Heart left ventricle (tissue), 16 donors: ENCODE measurements around the gene NCAPD3. TPM values are rescaled to one million over a fixed set of nuclear protein-coding genes. Genes with fewer than 3 reads are reported as not detected.
"Not testable (repeated sequence)": the region's sequence is repeated elsewhere in the genome, so short reads cannot be mapped to it uniquely, and the experiment has no call there.

Experiments used
- ATAC-seq, 4 donors: fragments of 200-7000 bp; cut with Tn5 transposase; one replicate each; pipeline ENCODE4 v1.9.1; 2020 to 2022; ENCODE audit warnings: moderate library complexity in 4 of 4, mild to moderate bottlenecking in 3 of 4, moderate number of reproducible peaks in 1 of 4
- DNase-seq, 5 donors: peaks; one replicate each; pipeline ENCODE4 v3.0.0-alpha.2; 2020
- H3K27ac ChIP-seq, 12 donors: fragments of 200-600 bp; sonication (generic) in 4 of 12; one replicate each; pipeline versions ENCODE4 v1.5.0 to v1.8.0; 2016 to 2022; ENCODE audit warnings: mild to moderate bottlenecking in 2 of 12
- H3K27me3 ChIP-seq, 9 donors: fragments of 200-600 bp; sonication (generic) in 2 of 9; one replicate each; pipeline versions ENCODE4 v1.5.1 to v1.8.0; 2016 to 2022; ENCODE audit warnings: mild to moderate bottlenecking in 3 of 9
- H3K36me3 ChIP-seq, 9 donors: fragments of 200-600 bp; sonication (generic) in 2 of 9; one replicate each; pipeline versions ENCODE4 v1.5.0 to v1.8.0; 2018 to 2022; ENCODE audit warnings: mild to moderate bottlenecking in 2 of 9
- H3K4me1 ChIP-seq, 12 donors: fragments of 200-600 bp; sonication (generic) in 4 of 12; one replicate each; pipeline versions ENCODE4 v1.5.0 to v1.8.0; 2016 to 2022; ENCODE audit warnings: mild to moderate bottlenecking in 3 of 12
- H3K4me3 ChIP-seq, 12 donors: fragments of 200-600 bp; sonication (generic) in 4 of 12; one replicate each; pipeline versions ENCODE4 v1.5.0 to v1.8.0; 2017 to 2022; ENCODE audit warnings: mild to moderate bottlenecking in 9 of 12, moderate library complexity in 4 of 12
- H3K9me3 ChIP-seq, 12 donors: fragments of 200-600 bp; sonication (generic) in 4 of 12; one replicate each; pipeline versions ENCODE4 v1.5.0 to v1.8.0; 2016 to 2022; ENCODE audit warnings: mild to moderate bottlenecking in 1 of 12
- POLR2A ChIP-seq, 2 donors: fragments of 450-650 bp; IDR thresholded peaks; one replicate each; pipeline ENCODE4 v1.6.1; 2017; ENCODE audit warnings: antibody characterized with exemption in 2 of 2, mild to moderate bottlenecking in 2 of 2, moderate library complexity in 2 of 2
- WGBS, 4 donors: extraction: QIAGEN DNeasy Blood & Tissue Kit in 2 of 4; methylation state at CpG; one replicate each; pipeline versions ENCODE4 v1.1.5 to v1.1.7; 2013 to 2018; 5-methylcytosine and 5-hydroxymethylcytosine counted together
- intact Hi-C, 10 donors: fragments of 100-400 bp; cut with DNase I; formaldehyde crosslinking; loops; one replicate each; pipeline versions ENCODE4 v1.11.1 to v1.14.2; 2022
- polyA plus RNA-seq, 2 donors: library from polyadenylated mRNA; stranded (reverse); fragments of 200-250 nt; gene quantifications; one replicate each; pipeline ENCODE4 v1.2.3, GENCODE V29; 2013
- total RNA-seq, 9 donors: library from RNA; depleted of rRNA in 2 of 9; stranded (reverse); fragments of >200 nt in 2 of 9; fragmentation: NEBNext Ultra II Directional in 3 of 9; extraction: Animal tissue kit (Norgen Biotek cat#: 25700) in 3 of 9; gene quantifications; one replicate each; pipeline versions ENCODE4 v1.1.0 to v1.2.4, GENCODE V29; 2016 to 2023
- TF ChIP-seq, protein P1 (sequence below), 12 donors: fragments of 200-600 bp; sonication (generic) in 4 of 12; IDR thresholded peaks; one replicate each; pipeline versions ENCODE4 v1.5.0 to v1.8.0; 2018 to 2022; ENCODE audit warnings: antibody characterized with exemption in 12 of 12, mild to moderate bottlenecking in 5 of 12
- donor health status: ischemic (EF 13 %, LVEDD 7.1; RV severe dilation, severe dysfunction).
- donor health status: healthy with polysubstance abuse.
- donor health status: DM: no; HTN: yes; CAD: no.
- donor health status: DM: no; HTN: no; CAD: no.
- donor health status: ischemic (EF 25% LVEDD 6.9; RV normal size, moderate dysfunction).
- donor health status: ischemic (EF 25% LVEDD 5.7; RV mildly dilated, moderate dysfunction).
- donor health status: healthy.
- donor health status: DM: yes; HTN: yes; CAD: no.
- donor health status: ischemic (EF 35%, LVEDD 5.7; RV mildly dilated, moderate dysfunction).
- donor health status: nonischemic (EF 11% LVEDD 7.7; RV severe dilation, severe dysfunction).
- donor health status: DM: yes; HTN: yes; CAD: no.
- donor health status: PGD.
- donor health status: ischemic (EF 29% LVEDD 5.4; RV normal size, mild dysfunction).
- donor health status: nonischemic (EF 23%, LVEDD 6.1; RV moderate dilation, normal function).

Gene NCAPD3
- total and polyA plus RNA-seq, 11 donors: 4.7 to 18.8 (median 10.8) TPM

DNA sequence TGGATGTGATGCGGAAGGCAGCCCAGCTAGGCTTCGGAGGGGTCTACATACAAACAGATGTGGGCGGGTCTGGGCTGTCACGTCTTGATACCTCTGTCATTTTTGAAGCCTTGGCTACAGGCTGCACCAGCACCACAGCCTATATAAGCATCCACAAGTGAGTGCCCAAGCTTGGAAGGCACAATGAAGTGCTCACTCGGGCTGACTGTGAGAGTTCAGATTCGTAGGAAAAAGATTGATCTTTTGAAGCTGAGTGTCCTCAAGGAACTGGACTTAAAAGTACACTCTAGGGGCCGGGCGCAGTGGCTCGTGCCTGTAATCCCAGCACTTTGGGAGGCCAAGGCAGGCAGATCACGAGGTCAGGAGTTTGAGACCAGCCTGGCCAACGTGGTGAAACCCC is 33.3 kb upstream of the NCAPD3 start:
- H3K27me3 ChIP-seq: no peaks in the 10 kb centered on the region
- no peaks in the 10 kb centered on the region for H3K9me3 ChIP-seq
- no peak overlapping the region for H3K27ac ChIP-seq
- TF ChIP-seq, protein P1, sequence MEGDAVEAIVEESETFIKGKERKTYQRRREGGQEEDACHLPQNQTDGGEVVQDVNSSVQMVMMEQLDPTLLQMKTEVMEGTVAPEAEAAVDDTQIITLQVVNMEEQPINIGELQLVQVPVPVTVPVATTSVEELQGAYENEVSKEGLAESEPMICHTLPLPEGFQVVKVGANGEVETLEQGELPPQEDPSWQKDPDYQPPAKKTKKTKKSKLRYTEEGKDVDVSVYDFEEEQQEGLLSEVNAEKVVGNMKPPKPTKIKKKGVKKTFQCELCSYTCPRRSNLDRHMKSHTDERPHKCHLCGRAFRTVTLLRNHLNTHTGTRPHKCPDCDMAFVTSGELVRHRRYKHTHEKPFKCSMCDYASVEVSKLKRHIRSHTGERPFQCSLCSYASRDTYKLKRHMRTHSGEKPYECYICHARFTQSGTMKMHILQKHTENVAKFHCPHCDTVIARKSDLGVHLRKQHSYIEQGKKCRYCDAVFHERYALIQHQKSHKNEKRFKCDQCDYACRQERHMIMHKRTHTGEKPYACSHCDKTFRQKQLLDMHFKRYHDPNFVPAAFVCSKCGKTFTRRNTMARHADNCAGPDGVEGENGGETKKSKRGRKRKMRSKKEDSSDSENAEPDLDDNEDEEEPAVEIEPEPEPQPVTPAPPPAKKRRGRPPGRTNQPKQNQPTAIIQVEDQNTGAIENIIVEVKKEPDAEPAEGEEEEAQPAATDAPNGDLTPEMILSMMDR (IDR thresholded peaks at IDR 0.05): no peak
- no peak for TF ChIP-seq POLR2A (IDR thresholded peaks at IDR 0.05)
- intact Hi-C loops: no loop called here
- no peak overlapping the region for H3K4me3 ChIP-seq
- peaks cover 0 to 56% (median 50%) of the 10 kb centered on the region in 9 donors for H3K36me3 ChIP-seq
- DNase-seq (no peak), ATAC-seq (no peak)
- H3K4me1 ChIP-seq: peaks cover 4 to 23% (median 14%) of the 10 kb centered on the region in 12 donors
- 92 to 97% (median 95%) methylated on average over 11 of the region's 11 CpGs for WGBS, 4 donors

DNA sequence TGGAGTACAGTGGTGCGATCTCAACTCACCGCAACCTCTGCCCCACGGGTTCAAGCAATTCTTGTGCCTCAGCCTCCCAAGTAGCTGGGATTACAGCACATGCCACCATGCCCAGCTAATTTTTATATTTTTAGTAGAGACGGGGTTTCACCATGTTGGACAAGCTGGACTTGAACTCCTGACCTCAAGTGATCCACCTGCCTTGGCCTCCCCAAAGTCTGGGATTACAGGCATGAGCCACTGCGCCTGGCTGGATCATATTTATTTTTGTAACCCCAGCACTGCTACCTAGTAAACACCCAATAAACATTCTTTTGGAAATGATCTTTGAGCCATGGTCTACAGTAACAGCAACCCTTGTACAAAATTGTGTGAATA is 31.4 kb upstream of the NCAPD3 start:
- 92 to 97% (median 96%) methylated on average over 5 of the region's 5 CpGs for WGBS, 4 donors
- Histone ChIP-seq H3K4me1 (peaks cover 4 to 31% (median 21%) of the 10 kb centered on the region in 12 donors), H3K36me3 (peaks cover 0 to 48% (median 41%) of the 10 kb centered on the region in 9 donors)
- ATAC-seq, H3K4me3 ChIP-seq, DNase-seq, H3K27me3 ChIP-seq, H3K27ac ChIP-seq, intact Hi-C loops, H3K9me3 ChIP-seq: not testable (repeated sequence)

DNA sequence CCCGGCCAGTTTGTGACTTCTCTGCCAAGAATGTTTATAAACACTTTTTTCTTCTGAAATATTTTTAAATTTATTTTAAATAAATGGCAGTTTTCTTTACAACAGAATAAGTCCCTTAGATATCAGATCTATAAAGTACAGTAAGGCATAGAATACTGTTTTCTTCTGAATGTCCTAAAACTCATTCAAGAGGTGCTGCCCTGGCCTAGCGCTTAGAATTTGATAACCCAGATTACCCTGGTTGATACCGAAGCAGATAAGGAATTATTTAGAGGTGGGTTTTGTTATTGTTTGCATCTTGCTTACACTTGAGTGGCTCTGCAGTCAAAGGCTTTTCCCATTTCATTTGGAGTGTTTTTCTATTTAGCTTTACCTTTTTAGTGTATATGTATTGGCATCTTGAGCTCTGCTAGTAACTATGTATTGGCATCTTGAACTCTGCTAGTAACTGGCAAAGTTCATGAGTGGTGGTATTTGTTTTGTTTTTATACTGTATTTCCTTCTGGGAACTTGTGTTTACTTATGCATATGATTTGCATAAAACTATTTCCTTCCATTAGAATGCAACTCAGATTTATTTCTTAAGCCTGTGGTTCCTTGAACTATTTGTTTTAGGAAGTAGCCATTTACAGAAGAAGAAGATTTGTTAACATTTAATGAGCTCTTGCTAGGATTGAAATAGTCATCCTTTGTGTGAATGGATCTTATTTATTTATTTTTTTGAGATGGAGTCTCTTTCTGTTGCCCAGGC is 30.8 kb upstream of the NCAPD3 start:
- H3K27ac ChIP-seq: no peak overlapping the region
- H3K27me3 ChIP-seq: no peaks in the 10 kb centered on the region
- H3K9me3 ChIP-seq: no peaks in the 10 kb centered on the region
- TF ChIP-seq, protein P1 (IDR thresholded peaks at IDR 0.05): no peak
- TF ChIP-seq POLR2A (IDR thresholded peaks at IDR 0.05): no peak
- WGBS, 4 donors: 61 to 68% (median 65%) methylated on average over 3 of the region's 3 CpGs
- no peak for DNase-seq
- peak overlapping the region in 11 of 12 donors; percentile 78 to 97 (median 89) for H3K4me3 ChIP-seq
- H3K36me3 ChIP-seq: peaks cover 0 to 48% (median 41%) of the 10 kb centered on the region in 9 donors
- peaks cover 4 to 33% (median 21%) of the 10 kb centered on the region in 12 donors for H3K4me1 ChIP-seq
- no peak for ATAC-seq
- intact Hi-C loops: no loop called here

DNA sequence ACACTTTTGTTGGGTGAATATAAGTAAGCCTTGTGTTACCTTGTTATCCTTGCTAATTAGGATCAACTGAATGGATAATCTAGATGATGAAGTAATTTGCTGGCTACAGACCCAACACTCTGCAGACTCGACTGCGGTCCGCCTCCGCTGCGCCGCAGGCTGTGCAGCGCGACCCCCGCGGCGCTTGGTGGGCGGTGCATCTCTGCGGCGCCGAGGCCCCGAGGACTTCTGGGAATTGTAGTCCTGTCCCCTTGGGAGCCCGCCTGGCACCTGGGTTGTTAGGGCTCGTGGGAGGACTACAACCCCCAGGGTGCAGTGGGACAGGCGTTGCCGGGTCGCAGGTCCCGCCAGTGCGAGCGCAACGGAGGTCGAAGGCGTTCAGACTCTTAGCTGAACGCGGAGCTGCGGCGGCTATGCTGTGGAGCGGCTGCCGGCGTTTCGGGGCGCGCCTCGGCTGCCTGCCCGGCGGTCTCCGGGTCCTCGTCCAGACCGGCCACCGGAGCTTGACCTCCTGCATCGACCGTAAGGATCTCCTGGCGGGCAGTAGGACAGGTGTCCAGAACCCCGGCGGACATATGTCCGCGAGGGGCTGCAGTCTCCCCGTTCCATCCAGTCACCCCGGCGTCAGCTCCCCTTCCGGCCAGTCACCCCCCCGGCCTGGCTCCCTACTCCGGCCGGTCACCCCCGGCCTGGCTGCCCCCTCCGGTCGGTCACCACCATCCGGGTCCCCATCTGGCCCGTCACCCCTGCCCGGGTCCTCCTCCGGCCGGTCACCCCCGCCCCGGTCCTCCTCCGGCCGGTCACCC is 29.6 kb upstream of the NCAPD3 start, which contains the start of the genes ACAD8 and THYN1:
TSS of gene ACAD8 (plus strand) at position 381 of the 806 bp plus-strand sequence. CDS start at position 414, 33 bp downstream.
TSS of gene THYN1 (minus strand) at position 165 of the 806 bp plus-strand sequence. CDS start 470 bp downstream, outside the sequence.
- Histone ChIP-seq H3K36me3 (peaks cover 0 to 48% (median 39%) of the 10 kb centered on the region in 9 donors), H3K27ac (peak within 1 kb of the TSS in 11 of 12 donors; percentile 64 to 85 (median 78)), H3K27me3 (no peaks in the 10 kb centered on the region), H3K4me3 (peak within 1 kb of the TSS; percentile 78 to 97 (median 88)), H3K4me1 (peaks cover 4 to 33% (median 21%) of the 10 kb centered on the region in 12 donors), H3K9me3 (no peaks in the 10 kb centered on the region)
- ATAC-seq (peak; percentile 100), DNase-seq (peak; percentile 98)
- TF ChIP-seq POLR2A (IDR thresholded peaks at IDR 0.05): peak in 1 of 2 donors; percentile 84
- TF ChIP-seq, protein P1 (IDR thresholded peaks at IDR 0.05): peak in 11 of 12 donors; percentile 19 to 61 (median 46)
- intact Hi-C loops: loop anchor here in 3 of 10 donors (1.0 to 2.0 kb wide), 2 partner anchors 29 kb away; partner anchors contain the start of gene VPS26B (in 3 of the 3)
- 0% methylated on average over 32 to 70 of the region's 70 CpGs for WGBS, 4 donors
